ENCODE results near the gene TTLL12. TPM values are rescaled to one million over a fixed set of nuclear protein-coding genes. Genes with fewer than 3 reads are reported as not detected.
A peak's percentile ranks its signal among the peaks of the same experiment; 100 is the strongest.

The TTLL12 gene
- total RNA-seq, 1 experiment from 2014 or later = 100 TPM

GRCh38 chr22:43152357-43153071 lies 34.4 kb downstream of the TTLL12 start:
- no peak for DNase-seq (ENCODE audit: low read depth, low spot score)
- Histone ChIP-seq H4K20me1 (ENCODE audit: insufficient read depth) (no peaks in the 10 kb centered on the region), H3K4me3 (replicated peaks in 1 of 2; ENCODE audit: low read depth in 1 of 2, low read length in 2 of 2) (peak overlapping the region; percentile 80 to 82), H3K9ac (ENCODE audit: low read length) (peak overlapping the region; percentile 78), H3K79me2 (ENCODE audit: insufficient read depth, low read length) (peaks cover 49% of the 10 kb centered on the region), H3K4me1 (ENCODE audit: control insufficient read depth in 1 of 2, insufficient read depth in 2 of 2, low read length in 2 of 2) (peaks cover 9 to 46% of the 10 kb centered on the region in 2 experiments), H2AFZ (ENCODE audit: low read depth, low read length, poor library complexity, severe bottlenecking) (no peak overlapping the region), H3K9me3 (ENCODE audit: control insufficient read depth in 1 of 2, insufficient read depth in 1 of 2, low read depth in 1 of 2, low read length in 2 of 2) (no peaks in the 10 kb centered on the region), H3K27ac (ENCODE audit: low read depth, low read length) (peak overlapping the region; percentile 92), H3K27me3 (ENCODE audit: insufficient read depth, low read length) (no peaks in the 10 kb centered on the region), H3K4me2 (ENCODE audit: low read length) (peak overlapping the region; percentile 99), H3K36me3 (ENCODE audit: control insufficient read depth in 1 of 2, insufficient read depth in 2 of 2, low read length in 2 of 2) (no peaks in the 10 kb centered on the region; a peak in 1 of 4 replicates), H3K9me2 (ENCODE audit: insufficient read depth) (no peaks in the 10 kb centered on the region)
- intact Hi-C loops (cut with micrococcal nuclease) = no loop called here
- ATAC-seq = peak; percentile 71
- ChIA-PET POLR2A (interaction anchor here (0.6 to 1.9 kb wide), 3 partner anchors 25 to 537 kb away, joined by 4 to 8 read pairs (median 4); partner anchors contain the start of gene POLDIP3), CTCF (no interaction called here), RAD21 (ENCODE audit: low non-redundant PET in 1 of 2, low total read pairs in 2 of 2, uncharacterized antibody in 2 of 2, unreplicated experiment in 2 of 2) (interaction anchor here in 1 of 2 experiments (0.6 kb wide), 1 partner anchor 14 kb away, joined by 5 read pairs; no protein-coding TSS in a partner anchor)
- no TSS peak for BruUV-seq (replicated peaks)
- 0 out of 2 replicates have a peak, but pooled peaks have one; percentile 16 for TF ChIP-seq POLR2AphosphoS5 (IDR thresholded peaks at IDR 0.05; ENCODE audit: low read depth, low read length)
- no peak for TF ChIP-seq FOSL1 (IDR thresholded peaks at IDR 0.05; ENCODE audit: low read depth)
- 0 out of 2 replicates have a peak, but pooled peaks have one; percentile 8 for TF ChIP-seq MAX (IDR thresholded peaks at IDR 0.05)
- TF ChIP-seq ZFX (IDR thresholded peaks at IDR 0.05) = peak; percentile 65

- Histone ChIP-seq H3K4me1 (ENCODE audit: control insufficient read depth in 1 of 2, insufficient read depth in 2 of 2, low read length in 2 of 2) (peaks cover 9 to 45% of the 10 kb centered on the region in 2 experiments), H3K27me3 (ENCODE audit: insufficient read depth, low read length) (no peaks in the 10 kb centered on the region), H3K36me3 (ENCODE audit: control insufficient read depth in 1 of 2, insufficient read depth in 2 of 2, low read length in 2 of 2) (no peaks in the 10 kb centered on the region; a peak in 1 of 4 replicates), H3K4me2 (ENCODE audit: low read length) (peak overlapping the region; percentile 99), H3K27ac (ENCODE audit: low read depth, low read length) (peak overlapping the region; percentile 92), H3K79me2 (ENCODE audit: insufficient read depth, low read length) (peaks cover 46% of the 10 kb centered on the region), H3K4me3 (replicated peaks in 1 of 2; ENCODE audit: low read depth in 1 of 2, low read length in 2 of 2) (peak overlapping the region; percentile 80 to 82), H3K9me2 (ENCODE audit: insufficient read depth) (no peaks in the 10 kb centered on the region), H3K9ac (ENCODE audit: low read length) (peak overlapping the region; percentile 78), H4K20me1 (ENCODE audit: insufficient read depth) (no peaks in the 10 kb centered on the region), H3K9me3 (ENCODE audit: control insufficient read depth in 1 of 2, insufficient read depth in 1 of 2, low read depth in 1 of 2, low read length in 2 of 2) (no peaks in the 10 kb centered on the region), H2AFZ (ENCODE audit: low read depth, low read length, poor library complexity, severe bottlenecking) (no peak overlapping the region)
- ChIA-PET CTCF (no interaction called here), POLR2A (interaction anchor here (1.5 to 1.9 kb wide), 2 partner anchors 24 to 537 kb away, joined by 4 to 8 read pairs; partner anchors contain the start of gene POLDIP3), RAD21 (ENCODE audit: low non-redundant PET in 1 of 2, low total read pairs in 2 of 2, uncharacterized antibody in 2 of 2, unreplicated experiment in 2 of 2) (no interaction called here)
- intact Hi-C loops (cut with micrococcal nuclease) = no loop called here
- ATAC-seq (peak; percentile 36), DNase-seq (ENCODE audit: low read depth, low spot score) (no peak)
- BruUV-seq (replicated peaks) = no TSS peak
- TF ChIP-seq SIN3A (IDR thresholded peaks at IDR 0.05; ENCODE audit: low read depth) (no peak; the same call in 1 of the 2 replicates), YY1 (IDR thresholded peaks at IDR 0.05; ENCODE audit: extremely low read depth, insufficient replicate concordance, low read depth, low read length) (no peak), ZFX (IDR thresholded peaks at IDR 0.05) (0 out of 2 replicates have a peak, but pooled peaks have one; percentile 70), REST (IDR thresholded peaks at IDR 0.05; ENCODE audit: low read depth) (no peak), SP1 (IDR thresholded peaks at IDR 0.05; ENCODE audit: low read depth) (no peak)
These were observed 35.0 kb downstream of the TTLL12 start for GRCh38 chr22:43152003-43152356.

Data from HCT116 (cell line).